ENCODE measurements around the gene AMER2. TPM values are rescaled to one million over a fixed set of nuclear protein-coding genes. Genes with fewer than 3 reads are reported as not detected.

The AMER2 gene
- polyA plus RNA-seq, 1 of the 3 experiments (the other 2 are of a cell fraction) = not detected

- WGBS (ENCODE audit: low lambda C conversion rate) = 4% methylated on average over 2 of the region's 2 CpGs
- ChIA-PET CTCF (interaction anchor here (0.8 kb wide), 2 partner anchors 18 to 80 kb away, joined by 3 to 5 read pairs; partner anchors contain the start of gene AMER2), POLR2A (no interaction called here)
- no peaks in the 10 kb centered on the region for H3K79me2 ChIP-seq (ENCODE audit: insufficient read depth)
- DNase-seq = no peak
- H3K9me2 ChIP-seq = no peaks in the 10 kb centered on the region
- no peaks in the 10 kb centered on the region for H3K9me3 ChIP-seq
- no peaks in the 10 kb centered on the region for H3F3A ChIP-seq (replicated peaks; ENCODE audit: insufficient read depth)
- H3K36me3 ChIP-seq (replicated peaks in 1 of 2; ENCODE audit: control insufficient read depth in 1 of 2, insufficient read depth in 2 of 2, low read length in 1 of 2) = no peaks in the 10 kb centered on the region
- H3K4me1 ChIP-seq (ENCODE audit: control insufficient read depth in 1 of 2, insufficient read depth in 2 of 2, low read depth in 1 of 2, low read length in 1 of 2) = no peaks in the 10 kb centered on the region
- no peak for TF ChIP-seq CTCF (IDR thresholded peaks at IDR 0.05)
- no peak overlapping the region for H3K4me2 ChIP-seq
- no peak overlapping the region for H3K27ac ChIP-seq (ENCODE audit: low read depth in 2 of 2, low read length in 1 of 2)
- H3K9ac ChIP-seq = no peak overlapping the region
- no peak overlapping the region for H3K4me3 ChIP-seq (ENCODE audit: low read depth in 2 of 2, low read length in 1 of 2)
- no peaks in the 10 kb centered on the region for H4K20me1 ChIP-seq (ENCODE audit: insufficient read depth)
- H2AFZ ChIP-seq (ENCODE audit: low read depth) = no peak overlapping the region
- peaks cover 9% of the 10 kb centered on the region; the same call in 1 of the 2 replicates for H3K27me3 ChIP-seq (ENCODE audit: insufficient read depth)
Measured at GRCh38 chr13:25153736-25154135, 18.4 kb downstream of the AMER2 start.

- Histone ChIP-seq H3K4me2 (no peak overlapping the region), H3K9me2 (no peaks in the 10 kb centered on the region), H3K9ac (no peak overlapping the region), H3K9me3 (no peaks in the 10 kb centered on the region), H3K27me3 (ENCODE audit: insufficient read depth) (peaks cover 9% of the 10 kb centered on the region; the same call in 1 of the 2 replicates), H3K4me3 (ENCODE audit: low read depth in 2 of 2, low read length in 1 of 2) (no peak overlapping the region), H4K20me1 (ENCODE audit: insufficient read depth) (no peaks in the 10 kb centered on the region), H3K27ac (ENCODE audit: low read depth in 2 of 2, low read length in 1 of 2) (no peak overlapping the region), H3K36me3 (replicated peaks in 1 of 2; ENCODE audit: control insufficient read depth in 1 of 2, insufficient read depth in 2 of 2, low read length in 1 of 2) (no peaks in the 10 kb centered on the region), H3K79me2 (ENCODE audit: insufficient read depth) (no peaks in the 10 kb centered on the region), H3F3A (replicated peaks; ENCODE audit: insufficient read depth) (no peaks in the 10 kb centered on the region), H3K4me1 (ENCODE audit: control insufficient read depth in 1 of 2, insufficient read depth in 2 of 2, low read depth in 1 of 2, low read length in 1 of 2) (no peaks in the 10 kb centered on the region), H2AFZ (ENCODE audit: low read depth) (no peak overlapping the region)
- ChIA-PET POLR2A (no interaction called here), CTCF (interaction anchor here (1.5 kb wide), 1 partner anchor 37 kb away, joined by 5 read pairs; no protein-coding TSS in a partner anchor)
- WGBS (ENCODE audit: low lambda C conversion rate) = 9% methylated on average over 5 of the region's 5 CpGs
- DNase-seq = no peak
- no peak for TF ChIP-seq FOXJ3 (CRISPR knock-in tag; IDR thresholded peaks at IDR 0.05)
- no peak for TF ChIP-seq CTCF (IDR thresholded peaks at IDR 0.05)
- no peak for TF ChIP-seq PBX3 (IDR thresholded peaks at IDR 0.05)
- TF ChIP-seq NFIC (IDR thresholded peaks at IDR 0.05; ENCODE audit: borderline replicate concordance) = no peak
- TF ChIP-seq MEF2A (IDR thresholded peaks at IDR 0.05; ENCODE audit: borderline replicate concordance, low read depth) = no peak
- TF ChIP-seq RXRA (IDR thresholded peaks at IDR 0.05; ENCODE audit: borderline replicate concordance, low read depth) = no peak
- no peak for TF ChIP-seq EZH2phosphoT487 (IDR thresholded peaks at IDR 0.05; ENCODE audit: borderline replicate concordance, low read depth)
- TF ChIP-seq EP300 (IDR thresholded peaks at IDR 0.05; ENCODE audit: borderline replicate concordance in 1 of 2, low read depth in 1 of 2, low read length in 1 of 2) = no peak
Measured at GRCh38 chr13:25151626-25152195, 20.4 kb downstream of the AMER2 start.
